T-helper 1 cell treated with Interleukin-12 subunit alpha and Interleukin-12 subunit beta and Interleukin-4 antibody, amounts not matched to agents 30 ng/mL and 1 ng/mL, for 36 hours (primary cell): ENCODE measurements around the gene TTC28. TPM values are rescaled to one million over a fixed set of nuclear protein-coding genes. Genes with fewer than 3 reads are reported as not detected.
"Not testable (repeated sequence)": the region's sequence is repeated elsewhere in the genome, so short reads cannot be mapped to it uniquely, and the experiment has no call there.

Source experiments
- intact Hi-C: fragments of 100-400 bp; cut with micrococcal nuclease; formaldehyde crosslinking; loops from one replicate; pipeline ENCODE4 v1.15.1; 2024
- total RNA-seq: library from RNA; stranded (reverse); gene quantifications from 2 replicates; pipeline ENCODE4 v1.2.3, GENCODE V29; 2022

TTC28 gene
- total RNA-seq, 1 donor from 2014 or later = 3.1 TPM

GRCh38 chr22:28120691-28121592 lies 558.7 kb downstream of the TTC28 start:
- intact Hi-C loops = no loop called here

GRCh38 chr22:28118957-28119631 lies 560.5 kb downstream of the TTC28 start:
- intact Hi-C loops = no loop called here

- intact Hi-C loops = no loop called here
Observed at GRCh38 chr22:28116219-28116673, 563.4 kb downstream of the TTC28 start.

GRCh38 chr22:28115426-28115825 lies 564.2 kb downstream of the TTC28 start:
- intact Hi-C loops = no loop called here

- intact Hi-C loops = no loop called here
Observed at GRCh38 chr22:28112548-28113043, 567.0 kb downstream of the TTC28 start.

- intact Hi-C loops = no loop called here
Observed at GRCh38 chr22:28112190-28112544, 567.5 kb downstream of the TTC28 start.

GRCh38 chr22:28111501-28112189 lies 568.0 kb downstream of the TTC28 start:
- intact Hi-C loops = no loop called here

GRCh38 chr22:28108851-28109250 lies 570.8 kb downstream of the TTC28 start:
- intact Hi-C loops = no loop called here

- intact Hi-C loops = no loop called here
Observed at GRCh38 chr22:28106617-28107016, 573.0 kb downstream of the TTC28 start.

GRCh38 chr22:28105988-28106387 lies 573.7 kb downstream of the TTC28 start:
- intact Hi-C loops = no loop called here

- intact Hi-C loops = no loop called here
Observed at GRCh38 chr22:28105413-28105812, 574.2 kb downstream of the TTC28 start.

- intact Hi-C loops = no loop called here
Observed at GRCh38 chr22:28103596-28103995, 576.0 kb downstream of the TTC28 start.

- intact Hi-C loops = no loop called here
Observed at GRCh38 chr22:28102151-28102812, 577.4 kb downstream of the TTC28 start.

GRCh38 chr22:28097627-28098026 lies 582.0 kb downstream of the TTC28 start:
- intact Hi-C loops = no loop called here

- intact Hi-C loops = no loop called here
Observed at GRCh38 chr22:28096161-28096560, 583.5 kb downstream of the TTC28 start.

- intact Hi-C loops = no loop called here
Observed at GRCh38 chr22:28095316-28096095, 584.1 kb downstream of the TTC28 start.

GRCh38 chr22:28094771-28095170 lies 584.9 kb downstream of the TTC28 start:
- intact Hi-C loops = no loop called here

GRCh38 chr22:28093711-28094110 lies 585.9 kb downstream of the TTC28 start:
- intact Hi-C loops = no loop called here

- intact Hi-C loops = no loop called here
Observed at GRCh38 chr22:28091486-28091885, 588.2 kb downstream of the TTC28 start.

- intact Hi-C loops = not testable (repeated sequence)
Observed at GRCh38 chr22:28089541-28089940, 590.1 kb downstream of the TTC28 start.
